Activated CD8-positive, alpha-beta memory T cell treated with anti-CD3 and anti-CD28 coated beads for 48 hours (primary cell): ENCODE results near the gene SF3A2.

Source experiments
- DNase-seq, 3 experiments: peaks; one replicate each; pipeline ENCODE4 v3.0.0-alpha.2; 2020; ENCODE audit warnings: low read depth in 2 of 3, low spot score in 2 of 3

The SF3A2 gene

GRCh38 chr19:2240881-2241760 lies 4.5 kb downstream of the SF3A2 start:
- DNase-seq = no peak

GRCh38 chr19:2242092-2242537 lies 5.5 kb downstream of the SF3A2 start:
- DNase-seq = no peak

- no peak for DNase-seq
These were observed 6.2 kb downstream of the SF3A2 start for GRCh38 chr19:2242816-2243215.

GRCh38 chr19:2243274-2244124 lies 6.9 kb downstream of the SF3A2 start:
- no peak for DNase-seq

- DNase-seq = no peak
These were observed 7.4 kb downstream of the SF3A2 start for GRCh38 chr19:2244125-2244411.

- no peak for DNase-seq
These were observed 7.9 kb downstream of the SF3A2 start for GRCh38 chr19:2244486-2244885.

GRCh38 chr19:2245273-2245672 lies 8.6 kb downstream of the SF3A2 start:
- DNase-seq = no peak

- DNase-seq = no peak
These were observed 9.5 kb downstream of the SF3A2 start for GRCh38 chr19:2246014-2246620.

GRCh38 chr19:2246801-2247361 lies 10.3 kb downstream of the SF3A2 start:
- no peak for DNase-seq

- DNase-seq = no peak
These were observed 10.9 kb downstream of the SF3A2 start for GRCh38 chr19:2247433-2248101.

- DNase-seq = no peak
These were observed 11.7 kb downstream of the SF3A2 start for GRCh38 chr19:2248136-2249009.

- DNase-seq = no peak
These were observed 12.6 kb downstream of the SF3A2 start, which contains the start of gene AMH for GRCh38 chr19:2249010-2249866. Gene AMH, plus strand, starts transcription at chr19:2249323. Its CDS starts 10 bp downstream, at chr19:2249333.

GRCh38 chr19:2249880-2250765 lies 13.5 kb downstream of the SF3A2 start:
- no peak for DNase-seq

- DNase-seq = no peak
These were observed 14.1 kb downstream of the SF3A2 start for GRCh38 chr19:2250766-2251105.

- DNase-seq = no peak
These were observed 14.8 kb downstream of the SF3A2 start for GRCh38 chr19:2251106-2252054.

- no peak for DNase-seq
These were observed 15.6 kb downstream of the SF3A2 start for GRCh38 chr19:2252055-2252796.
